NCI-H128 (cell line): ENCODE data around the gene UFSP2.
A peak's percentile ranks its signal among the peaks of the same experiment; 100 is the strongest.

Source experiments
- DNase-seq: peaks from one replicate; lab custom pipeline; 2025; ENCODE audit not compliant: unreplicated experiment; lab: John Stamatoyannopoulos, UW

The UFSP2 gene

GRCh38 chr4:185425647-185426352 lies at the start of gene UFSP2:
TSS of gene UFSP2 (minus strand) at chr4:185425964. CDS start at chr4:185425868, 96 bp downstream.
- peak; percentile 40 for DNase-seq

GRCh38 chr4:185473247-185473646 lies 47.5 kb upstream of the UFSP2 start:
- no peak for DNase-seq

- DNase-seq = no peak
Measured at GRCh38 chr4:185472103-185472542, 46.4 kb upstream of the UFSP2 start.

- DNase-seq = peak; percentile 75
Measured at GRCh38 chr4:185471235-185472102, 45.7 kb upstream of the UFSP2 start, which contains the start of gene CCDC110. TSS of gene CCDC110 (minus strand) at chr4:185471733. CDS start at chr4:185471683, 50 bp downstream.

GRCh38 chr4:185470501-185471195 lies 44.9 kb upstream of the UFSP2 start:
- no peak for DNase-seq

GRCh38 chr4:185469580-185470154 lies 43.9 kb upstream of the UFSP2 start:
- DNase-seq = no peak

- no peak for DNase-seq
Measured at GRCh38 chr4:185468999-185469398, 43.2 kb upstream of the UFSP2 start.

- no peak for DNase-seq
Measured at GRCh38 chr4:185467991-185468390, 42.2 kb upstream of the UFSP2 start.

GRCh38 chr4:185467101-185467500 lies 41.3 kb upstream of the UFSP2 start:
- DNase-seq = no peak

- DNase-seq = no peak
Measured at GRCh38 chr4:185465707-185466106, 39.9 kb upstream of the UFSP2 start.

- no peak for DNase-seq
Measured at GRCh38 chr4:185464887-185465286, 39.1 kb upstream of the UFSP2 start.

- no peak for DNase-seq
Measured at GRCh38 chr4:185464183-185464582, 38.4 kb upstream of the UFSP2 start.

GRCh38 chr4:185463541-185463940 lies 37.8 kb upstream of the UFSP2 start:
- DNase-seq = no peak

GRCh38 chr4:185461565-185461964 lies 35.8 kb upstream of the UFSP2 start:
- no peak for DNase-seq

GRCh38 chr4:185457136-185457535 lies 31.4 kb upstream of the UFSP2 start:
- no peak for DNase-seq

- DNase-seq = no peak
Measured at GRCh38 chr4:185456131-185456530, 30.4 kb upstream of the UFSP2 start.

GRCh38 chr4:185445209-185445608 lies 19.4 kb upstream of the UFSP2 start:
- no peak for DNase-seq

GRCh38 chr4:185441479-185441878 lies 15.7 kb upstream of the UFSP2 start:
- no peak for DNase-seq

GRCh38 chr4:185437809-185438208 lies 12.0 kb upstream of the UFSP2 start:
- DNase-seq = no peak

GRCh38 chr4:185435466-185435865 lies 9.7 kb upstream of the UFSP2 start:
- DNase-seq = no peak

- DNase-seq = no peak
Measured at GRCh38 chr4:185429660-185430059, 3.9 kb upstream of the UFSP2 start.
